Measurements from ENCODE around the gene ZP3.
"Not testable (repeated sequence)": the region's sequence is repeated elsewhere in the genome, so short reads cannot be mapped to it uniquely, and the experiment has no call there.

Gene ZP3

GRCh38 chr7:76443846-76444245, 19.1 kb downstream of the ZP3 start:
- DNase-seq = not testable (repeated sequence)

GRCh38 chr7:76445577-76446008, 20.8 kb downstream of the ZP3 start:
- not testable (repeated sequence) for DNase-seq

GRCh38 chr7:76457017-76457416, 32.3 kb downstream of the ZP3 start:
- DNase-seq = not testable (repeated sequence)

GRCh38 chr7:76458504-76458903, 33.8 kb downstream of the ZP3 start:
- not testable (repeated sequence) for DNase-seq

GRCh38 chr7:76460767-76461166, 36.0 kb downstream of the ZP3 start:
- not testable (repeated sequence) for DNase-seq

- DNase-seq = not testable (repeated sequence)
Observed at GRCh38 chr7:76461464-76462101, 36.8 kb downstream of the ZP3 start, which contains the start of gene DTX2. Gene DTX2, plus strand, starts transcription at chr7:76461709. Its CDS starts 18,801 bp downstream, at chr7:76480510.

- DNase-seq = not testable (repeated sequence)
Observed at GRCh38 chr7:76462271-76462882, 37.6 kb downstream of the ZP3 start.

GRCh38 chr7:76464959-76465358, 40.2 kb downstream of the ZP3 start:
- not testable (repeated sequence) for DNase-seq

GRCh38 chr7:76465950-76466349, 41.2 kb downstream of the ZP3 start:
- DNase-seq = not testable (repeated sequence)

GRCh38 chr7:76467743-76468404, 43.1 kb downstream of the ZP3 start:
- DNase-seq = not testable (repeated sequence)

GRCh38 chr7:76471556-76472221, 46.9 kb downstream of the ZP3 start:
- not testable (repeated sequence) for DNase-seq

GRCh38 chr7:76473097-76473496, 48.3 kb downstream of the ZP3 start:
- DNase-seq = not testable (repeated sequence)

GRCh38 chr7:76476280-76476679, 51.5 kb downstream of the ZP3 start:
- DNase-seq = not testable (repeated sequence)

GRCh38 chr7:76476742-76477474, 52.2 kb downstream of the ZP3 start:
- not testable (repeated sequence) for DNase-seq

GRCh38 chr7:76479628-76480027, 54.9 kb downstream of the ZP3 start:
- not testable (repeated sequence) for DNase-seq

GRCh38 chr7:76480403-76481253, 55.9 kb downstream of the ZP3 start:
- DNase-seq = not testable (repeated sequence)

- not testable (repeated sequence) for DNase-seq
Observed at GRCh38 chr7:76482660-76483059, 57.9 kb downstream of the ZP3 start.

GRCh38 chr7:76483081-76483480, 58.3 kb downstream of the ZP3 start:
- not testable (repeated sequence) for DNase-seq

- not testable (repeated sequence) for DNase-seq
Observed at GRCh38 chr7:76484456-76484855, 59.7 kb downstream of the ZP3 start.

GRCh38 chr7:76485822-76486610, 61.3 kb downstream of the ZP3 start:
- not testable (repeated sequence) for DNase-seq

GRCh38 chr7:76486618-76487017, 61.9 kb downstream of the ZP3 start:
- DNase-seq = not testable (repeated sequence)

All from GOT3 (cell line).